ENCODE measurements around the gene HNMT.

- TF ChIP-seq POLR2AphosphoS5 (IDR thresholded peaks at IDR 0.05; ENCODE audit: borderline replicate concordance, low read depth, low read length) (no peak), EZH2 (IDR thresholded peaks at IDR 0.05) (no peak)
Measured at GRCh38 chr2:138003411-138003810, 39.1 kb downstream of the HNMT start.
